GM18526 (cell line): ENCODE results near the gene SPINDOC.

Experiments used
- POLR2A ChIP-seq: IDR thresholded peaks from 3 replicates; pipeline ENCODE4 v1.6.1; 2011; ENCODE audit not compliant: insufficient read length; ENCODE audit errors: extremely low read depth

SPINDOC gene

DNA sequence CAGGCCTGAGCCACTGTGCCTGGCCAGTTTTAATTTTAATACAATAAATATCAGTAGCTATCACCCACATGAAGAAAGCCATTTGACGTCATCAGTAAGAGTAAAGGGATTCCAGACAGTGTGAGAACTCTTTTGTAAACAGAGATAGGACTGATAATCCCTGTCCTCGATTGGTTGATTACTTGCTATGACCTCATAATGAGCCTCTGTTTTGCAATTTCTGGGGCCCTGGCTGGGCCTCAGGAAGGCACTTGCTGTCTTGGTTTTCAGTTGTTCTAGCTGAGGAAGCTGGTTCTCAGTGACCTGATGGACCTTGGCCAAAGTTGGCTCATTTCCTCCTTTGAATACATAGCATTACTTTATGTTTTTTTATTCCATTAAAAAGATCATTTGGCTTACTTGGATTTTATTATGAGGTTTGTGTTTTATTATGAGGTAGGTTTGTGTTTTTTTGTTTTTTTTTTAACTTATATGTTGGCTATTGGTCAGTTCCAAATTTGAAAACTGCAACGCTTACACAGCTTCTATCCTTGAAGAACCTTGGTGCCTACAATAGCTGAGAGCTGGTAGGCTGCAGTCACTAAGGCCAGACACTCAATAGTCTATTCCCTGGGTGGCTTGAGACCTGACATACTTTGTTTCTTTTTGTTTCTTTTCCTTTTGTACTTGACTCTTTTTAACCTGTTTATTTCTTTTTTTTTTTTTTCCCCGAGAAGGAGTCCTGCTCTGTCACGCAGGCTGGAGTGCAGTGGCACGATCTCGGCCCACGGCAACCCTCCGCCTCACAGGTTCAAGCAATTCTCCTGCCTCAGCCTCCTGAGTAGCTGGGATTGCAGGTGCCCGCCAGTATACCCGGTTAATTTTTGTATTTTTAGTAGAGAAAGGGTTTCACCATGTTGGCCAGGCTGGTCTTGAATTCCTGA, 45.6 kb downstream of the SPINDOC start:
- no peak for TF ChIP-seq POLR2A

DNA sequence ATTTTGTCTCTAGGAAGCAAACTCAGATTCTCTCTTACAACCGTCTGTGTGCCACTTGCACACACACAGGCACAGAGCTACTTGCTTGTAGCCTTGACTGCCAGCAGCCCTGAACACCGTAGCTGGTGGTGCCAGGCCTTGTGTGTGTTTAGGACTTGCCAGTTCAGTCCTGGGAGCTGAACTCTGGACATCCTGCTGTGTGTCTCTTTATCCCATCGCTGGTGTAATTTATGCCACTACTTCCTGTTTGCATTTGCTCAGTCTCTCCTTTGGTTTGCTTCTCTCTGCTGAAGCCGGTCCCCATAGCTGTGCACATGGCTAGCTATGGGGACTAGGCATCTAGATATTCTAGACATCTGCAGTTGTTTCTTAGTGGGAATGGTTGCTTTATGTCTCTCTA, 49.7 kb downstream of the SPINDOC start:
- TF ChIP-seq POLR2A = no peak

DNA sequence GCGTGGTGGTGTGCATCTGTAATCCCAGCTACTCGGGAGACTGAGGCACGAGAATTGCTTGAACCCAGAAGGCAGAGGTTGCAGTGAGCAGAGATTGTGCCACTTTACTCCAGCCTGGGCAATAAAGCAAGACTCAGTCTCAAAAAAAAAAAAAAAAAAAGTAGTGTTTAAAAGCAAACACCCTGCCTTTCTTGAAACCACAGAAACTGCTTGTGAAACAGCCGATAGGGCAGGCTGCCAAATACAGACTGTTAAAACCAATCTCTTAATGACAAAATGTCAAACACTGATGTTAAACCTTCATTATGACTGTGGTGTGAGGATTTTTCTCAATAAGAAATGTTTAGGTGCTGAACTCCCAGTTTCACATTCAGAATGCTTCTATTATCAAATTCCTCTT, 53.0 kb downstream of the SPINDOC start:
- no peak for TF ChIP-seq POLR2A

DNA sequence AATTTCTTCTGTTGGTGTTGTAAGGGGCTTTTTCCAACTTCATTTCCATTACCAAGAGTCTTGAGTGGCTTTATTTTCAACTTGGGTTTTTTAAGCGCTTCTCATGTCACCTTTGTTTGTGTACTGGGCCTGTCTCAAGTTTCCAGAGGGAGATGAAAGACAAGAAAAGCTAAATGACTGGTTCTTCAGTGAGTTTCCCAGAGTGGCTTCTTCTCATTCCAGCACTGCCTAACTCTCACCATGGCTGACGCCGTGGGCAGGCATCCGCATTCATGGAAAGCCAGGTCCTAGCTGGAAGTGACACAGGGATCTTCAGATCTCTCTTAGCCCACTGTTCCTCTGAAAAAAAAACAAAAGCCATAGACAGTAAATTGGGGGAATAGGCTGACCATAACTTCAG, 54.3 kb downstream of the SPINDOC start:
- TF ChIP-seq POLR2A = no peak

DNA sequence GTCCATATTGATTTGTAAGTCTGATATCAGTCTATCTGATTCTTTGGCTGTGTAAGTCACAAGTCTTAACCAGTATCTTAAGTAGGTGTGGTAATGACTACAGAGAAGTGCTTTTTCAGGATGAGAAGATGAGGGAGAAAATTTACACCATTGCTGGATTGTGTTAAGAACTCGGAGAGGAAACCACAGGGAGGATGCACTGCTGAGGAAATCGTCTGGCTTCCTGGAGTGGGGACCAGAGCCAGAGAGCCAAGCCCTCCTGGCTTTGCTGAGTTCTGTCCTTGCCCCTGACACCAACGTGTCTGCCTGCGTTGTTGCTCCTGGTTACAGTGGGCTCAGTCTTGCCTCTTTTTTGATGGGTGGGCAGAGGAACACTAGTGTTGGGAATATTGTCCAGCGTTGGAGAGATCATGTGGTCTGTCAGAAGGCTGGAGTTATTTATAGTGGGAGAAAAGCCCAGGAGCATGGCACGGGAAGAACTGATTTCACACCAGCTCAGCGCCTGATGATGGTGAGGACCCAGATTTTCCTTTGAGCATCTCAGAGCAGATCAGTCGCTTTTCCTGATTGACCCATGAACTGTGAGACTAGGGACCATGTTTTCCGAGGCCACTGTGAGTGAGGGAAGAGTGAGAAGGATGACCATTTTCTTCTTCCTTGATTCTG, 55.3 kb downstream of the SPINDOC start:
- TF ChIP-seq POLR2A = no peak

DNA sequence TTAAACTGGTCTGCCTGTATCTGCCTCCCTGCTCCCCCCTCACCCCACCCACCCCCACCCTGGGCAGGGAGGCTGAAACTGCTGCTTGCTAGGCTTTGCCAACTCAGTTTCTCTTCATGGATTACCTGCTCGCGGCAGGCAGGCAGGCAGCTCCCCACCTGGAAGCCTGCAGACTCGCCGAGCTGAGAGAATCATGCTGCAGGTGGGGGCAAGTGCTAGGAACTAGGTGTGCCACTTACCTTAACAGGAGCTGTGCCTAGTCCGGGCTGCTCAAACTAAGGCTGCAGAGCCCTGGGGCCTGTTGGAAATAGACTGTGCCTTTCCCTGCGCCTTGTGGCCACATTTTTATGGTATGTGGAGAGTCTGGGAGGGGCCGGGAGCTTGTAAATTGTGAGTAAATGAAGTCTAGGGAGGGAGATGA, 55.9 kb downstream of the SPINDOC start:
- TF ChIP-seq POLR2A = no peak

DNA sequence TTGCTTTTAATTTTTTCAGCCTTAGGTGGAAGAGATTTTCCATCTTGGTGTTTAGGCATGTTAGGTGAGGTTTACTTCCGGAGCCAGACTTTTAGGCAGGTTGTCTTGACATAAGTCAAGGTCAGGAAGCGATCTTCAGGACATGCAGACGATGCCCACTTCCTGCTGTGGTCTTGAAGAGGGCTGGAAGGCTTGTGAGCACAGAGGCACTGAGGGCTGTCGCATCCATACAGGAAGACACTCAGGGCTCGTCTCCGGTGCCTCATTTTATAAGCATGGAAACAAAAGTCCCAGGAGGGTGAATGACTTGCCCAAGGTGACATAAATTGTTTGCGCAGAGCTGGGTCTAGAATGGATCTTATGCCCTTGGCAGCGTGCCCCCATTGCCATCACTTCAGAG, 56.4 kb downstream of the SPINDOC start:
- TF ChIP-seq POLR2A = no peak

DNA sequence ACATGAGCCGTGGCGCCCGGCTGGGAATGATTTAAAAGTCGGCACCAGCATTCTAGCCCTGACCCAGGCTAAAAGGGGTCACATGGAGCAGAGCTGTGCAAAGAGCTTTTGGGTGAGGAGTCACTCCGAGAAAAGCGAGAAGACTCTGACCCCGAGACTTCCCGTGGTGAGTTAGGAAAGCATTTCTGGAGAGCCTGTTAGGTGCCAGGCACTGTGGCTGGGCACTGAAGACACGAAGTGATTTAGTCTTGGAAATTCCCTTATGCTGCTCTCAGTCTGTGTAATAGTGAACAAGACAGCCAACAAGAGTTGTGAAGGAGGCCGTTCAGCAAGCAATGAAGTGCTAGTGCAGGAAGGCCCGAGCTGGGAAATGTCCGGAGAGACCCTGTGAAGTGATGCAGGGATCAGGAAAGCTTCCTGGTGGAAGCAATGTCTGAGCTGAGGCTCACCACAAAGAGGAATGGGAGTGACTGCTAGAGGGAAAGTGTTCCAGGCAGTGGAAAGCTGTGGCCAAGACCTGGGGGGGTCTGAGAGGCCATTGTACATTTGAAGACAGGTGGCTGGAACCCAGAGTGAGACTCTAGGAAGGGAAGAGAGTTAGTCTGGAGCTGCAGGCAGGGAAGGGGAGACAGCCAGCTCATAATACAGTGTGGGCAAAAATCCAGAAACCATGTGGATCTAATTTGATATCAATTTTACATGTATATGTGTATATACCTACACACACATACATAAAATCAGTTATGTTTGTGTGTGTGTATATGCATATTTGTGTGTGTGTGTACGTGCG, 57.3 kb downstream of the SPINDOC start:
- TF ChIP-seq POLR2A = no peak

DNA sequence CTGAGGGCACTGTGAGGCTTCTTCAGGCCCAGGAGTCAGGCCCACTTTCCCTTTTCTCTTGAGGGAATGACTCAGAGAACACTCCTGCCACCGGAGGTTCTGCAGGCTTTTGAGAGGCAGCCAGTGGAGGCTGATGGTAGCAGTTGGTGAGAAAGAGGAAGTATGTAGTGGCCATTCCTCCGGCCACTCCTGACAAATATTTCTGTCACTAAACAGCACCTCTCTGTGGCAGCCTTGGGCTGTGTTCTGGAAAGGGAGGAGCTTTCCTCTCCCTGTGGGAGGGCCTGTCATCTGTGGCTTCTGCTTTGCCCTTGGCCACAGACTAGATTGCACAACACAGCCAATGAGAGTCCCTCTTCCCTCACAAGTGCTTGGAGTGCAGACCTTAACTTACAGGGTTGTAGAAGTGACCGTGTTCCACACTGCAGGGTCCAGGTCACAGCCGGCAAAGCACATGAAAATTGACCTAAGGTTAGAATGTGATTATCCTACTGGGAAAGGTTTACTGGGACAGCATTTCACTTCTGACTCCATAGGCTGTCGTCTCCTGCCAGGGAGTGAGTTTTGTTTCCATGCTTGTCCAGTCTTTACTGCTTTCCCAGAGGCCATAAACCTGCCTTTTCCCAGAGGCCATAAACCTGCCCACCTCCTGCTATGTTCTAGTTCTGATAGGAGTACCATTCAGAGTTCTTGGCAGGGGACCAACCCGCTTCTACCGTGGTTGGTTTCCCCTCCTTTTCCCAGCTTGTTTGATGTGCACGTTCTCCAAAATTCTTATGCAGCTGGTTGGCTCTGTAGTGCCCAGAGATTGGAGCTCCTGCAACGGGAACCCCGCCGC, 58.9 kb downstream of the SPINDOC start:
- TF ChIP-seq POLR2A = no peak

DNA sequence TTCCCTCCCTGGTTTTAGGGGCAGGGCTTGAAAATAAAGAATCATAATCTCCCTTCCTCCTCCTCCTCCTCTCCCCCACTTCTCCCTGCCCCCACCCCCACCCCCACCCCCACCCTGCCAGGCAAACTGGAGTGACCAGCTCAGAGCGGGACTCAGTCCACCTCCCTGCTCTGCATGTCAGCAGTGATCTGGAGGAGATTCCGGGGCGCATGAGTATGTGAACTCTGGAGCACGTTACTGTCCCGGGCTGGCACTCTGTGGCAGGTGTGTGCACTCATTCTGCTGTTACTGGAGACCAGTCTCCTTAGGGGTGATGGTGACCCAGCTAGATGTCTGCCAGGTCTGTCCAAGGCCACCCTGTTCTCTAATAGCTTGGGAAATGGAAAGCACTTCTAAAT, 59.5 kb downstream of the SPINDOC start:
- TF ChIP-seq POLR2A = no peak

DNA sequence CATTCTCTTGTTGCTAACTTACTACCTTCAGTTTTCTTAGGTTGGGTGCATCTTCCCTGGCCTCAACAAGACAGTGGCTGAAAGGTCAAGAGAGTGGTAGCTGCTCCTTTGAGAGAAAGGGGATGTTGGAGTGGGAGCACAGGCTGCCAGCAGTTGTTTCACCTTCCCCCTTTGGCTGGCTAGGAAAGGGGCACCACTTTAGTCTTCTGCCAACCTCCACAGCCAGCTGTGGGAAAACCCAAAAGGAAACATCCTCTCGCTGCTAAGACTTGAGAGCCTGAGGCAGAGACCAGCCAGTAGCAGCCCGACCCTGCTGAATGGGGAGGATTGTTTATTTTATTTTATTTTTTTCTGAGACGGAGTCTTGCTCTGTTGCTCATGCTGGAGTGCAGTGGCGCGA, 60.1 kb downstream of the SPINDOC start:
- TF ChIP-seq POLR2A = no peak

DNA sequence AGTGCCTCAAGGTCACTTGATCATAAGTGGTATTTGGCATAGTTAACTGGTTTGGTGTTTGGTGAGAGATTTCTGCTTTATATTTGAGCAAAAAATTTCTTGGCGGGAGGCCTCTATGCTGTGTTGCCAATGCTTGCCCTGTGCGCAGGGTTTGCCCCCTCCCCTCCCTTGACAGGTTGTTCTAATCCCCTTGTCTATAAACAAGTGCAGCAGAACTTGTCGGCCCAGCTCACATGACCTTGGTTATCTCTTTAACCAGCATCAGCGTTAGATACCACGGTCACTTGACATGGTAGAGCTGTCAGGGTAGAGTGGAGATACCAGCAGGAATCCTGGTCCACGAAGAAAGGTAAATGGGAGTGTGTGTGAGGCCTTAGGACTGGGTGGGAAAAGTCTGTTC, 61.3 kb downstream of the SPINDOC start:
- no peak for TF ChIP-seq POLR2A

DNA sequence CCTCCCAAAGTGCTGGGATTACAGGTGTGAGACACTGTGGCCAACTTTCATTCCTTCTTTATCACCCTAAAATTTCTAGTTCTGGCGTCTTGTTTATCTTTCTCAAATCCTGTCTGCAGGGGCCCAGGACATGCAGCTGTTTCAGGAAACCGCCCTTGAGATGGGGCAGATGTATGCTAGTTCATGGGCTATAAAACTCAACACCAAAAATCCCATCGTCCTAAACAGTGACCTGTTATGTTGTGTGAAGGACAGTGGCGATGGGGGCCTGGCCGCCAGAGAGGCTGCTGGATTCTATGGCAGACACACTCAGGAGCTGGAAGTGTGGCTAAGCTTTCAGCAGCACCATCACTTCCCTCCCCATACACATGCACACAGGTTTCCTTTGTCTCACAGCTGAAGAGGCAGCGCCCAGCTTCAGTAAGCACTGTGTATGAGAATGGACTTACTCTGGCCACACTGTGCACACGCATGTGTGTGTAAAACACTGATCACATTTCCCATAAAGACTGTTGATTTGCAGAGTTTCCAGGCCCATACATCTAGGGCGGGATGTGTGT, 62.3 kb downstream of the SPINDOC start:
- TF ChIP-seq POLR2A = no peak

DNA sequence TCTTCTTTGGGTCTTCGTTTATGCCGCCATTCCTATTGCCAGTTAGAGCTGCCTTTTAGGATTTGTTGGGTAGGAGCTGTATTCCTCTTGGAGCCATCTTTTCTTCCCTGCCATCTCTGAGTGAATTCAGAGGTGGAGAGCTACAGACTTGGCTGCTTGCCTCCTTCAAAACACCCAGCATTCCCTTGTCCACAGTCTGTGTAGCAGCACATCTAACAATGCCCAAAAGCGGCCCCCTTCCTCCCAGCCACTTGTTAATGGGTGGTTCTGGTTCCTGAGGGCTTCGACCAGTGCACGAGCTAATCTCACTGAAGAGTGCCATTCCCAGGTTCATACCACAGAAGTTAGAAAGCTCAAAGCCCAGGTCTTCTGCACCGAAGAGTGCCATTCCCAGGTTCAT, 63.4 kb downstream of the SPINDOC start:
- TF ChIP-seq POLR2A = no peak
